ENCODE measurements around the gene RAD18. TPM values are rescaled to one million over a fixed set of nuclear protein-coding genes. Genes with fewer than 3 reads are reported as not detected.

Gene RAD18
- total and polyA plus RNA-seq, 2 donors (not counting 1 experiment from before 2014, with no cell fraction given), result 4.8 to 21.3 TPM

- no peak for DNase-seq
- TF ChIP-seq CTCF (IDR thresholded peaks at IDR 0.05) (no peak), EZH2 (IDR thresholded peaks at IDR 0.05; ENCODE audit: borderline replicate concordance, insufficient read depth, low read depth, low read length, poor library complexity, severe bottlenecking) (no peak)
- H3K27me3 ChIP-seq (replicated peaks in 1 of 4; ENCODE audit: control extremely low read depth in 1 of 4, control insufficient read depth in 3 of 4, insufficient read depth in 4 of 4, low read length in 3 of 4), result peaks cover 0 to 20% (median 6%) of the 10 kb centered on the region in 4 experiments
- peaks cover 0 to 4% of the 10 kb centered on the region in 2 donors for H3K4me1 ChIP-seq (ENCODE audit: control insufficient read depth in 2 of 2, insufficient read depth in 2 of 2, low read length in 2 of 2)
- POLR2A ChIA-PET, result no interaction called here
- no peaks in the 10 kb centered on the region for H3K9me3 Mint-ChIP-seq (ENCODE audit: insufficient read depth)
- 85% methylated on average over 2 of the region's 2 CpGs for WGBS (ENCODE audit: insufficient coverage)
- peaks cover 13% of the 10 kb centered on the region for H3K27me3 Mint-ChIP-seq
- no peaks in the 10 kb centered on the region for H3K36me3 ChIP-seq (replicated peaks in 1 of 2; ENCODE audit: control extremely low read depth in 1 of 2, control insufficient read depth in 1 of 2, extremely low read depth in 1 of 2, insufficient read depth in 2 of 2, low read length in 1 of 2)
- CTCF ChIA-PET, result interaction anchor here (0.9 to 8.1 kb wide), 9 partner anchors 7 to 338 kb away, joined by 3 to 156 read pairs (median 4); partner anchors contain the start of genes OXTR and SRGAP3
- H3K27ac ChIP-seq (ENCODE audit: low read length in 2 of 2), result no peak overlapping the region
- no peak overlapping the region for H2AFZ ChIP-seq (ENCODE audit: insufficient read depth, low read depth, low read length, poor library complexity, severe bottlenecking)
- no peak overlapping the region for H3K4me3 Mint-ChIP-seq
- intact Hi-C loops (cut with micrococcal nuclease), result no loop called here
- H3K4me2 ChIP-seq (replicated peaks; ENCODE audit: low read depth, low read length, poor library complexity, severe bottlenecking), result no peak overlapping the region
- no peak for ATAC-seq (ENCODE audit: low read depth)
- H3K9ac ChIP-seq (ENCODE audit: low read length), result no peak overlapping the region
- peaks cover 4% of the 10 kb centered on the region for H3K4me1 Mint-ChIP-seq
- H3K79me2 ChIP-seq (ENCODE audit: control insufficient read depth, insufficient read depth, low read length), result no peaks in the 10 kb centered on the region
- H4K20me1 ChIP-seq (ENCODE audit: control insufficient read depth, insufficient read depth, low read length, poor library complexity, severe bottlenecking), result no peaks in the 10 kb centered on the region
- no peak overlapping the region for H3K27ac Mint-ChIP-seq
- H3K9me3 ChIP-seq (ENCODE audit: control extremely low read depth in 1 of 3, control insufficient read depth in 2 of 3, insufficient read depth in 1 of 3, low read length in 2 of 3), result no peaks in the 10 kb centered on the region
- no peak overlapping the region for H3K4me3 ChIP-seq (ENCODE audit: control extremely low read depth in 1 of 5, extremely low read depth in 1 of 5, insufficient read depth in 1 of 5, low read depth in 2 of 5, low read length in 4 of 5)
These were observed 9.4 kb upstream of the RAD18 start for GRCh38 chr3:8972639-8973038.

GRCh38 chr3:8970971-8971589, 7.8 kb upstream of the RAD18 start:
- no peak for TF ChIP-seq EZH2 (IDR thresholded peaks at IDR 0.05; ENCODE audit: borderline replicate concordance, insufficient read depth, low read depth, low read length, poor library complexity, severe bottlenecking)
- peak; percentile 99 for TF ChIP-seq CTCF (IDR thresholded peaks at IDR 0.05)
- Mint-ChIP-seq H3K27ac (no peak overlapping the region), H3K27me3 (peaks cover 19% of the 10 kb centered on the region), H3K4me1 (peaks cover 4% of the 10 kb centered on the region), H3K4me3 (no peak overlapping the region), H3K9me3 (ENCODE audit: insufficient read depth) (no peaks in the 10 kb centered on the region)
- peak overlapping the region; percentile 32 for H2AFZ ChIP-seq (ENCODE audit: insufficient read depth, low read depth, low read length, poor library complexity, severe bottlenecking)
- ChIA-PET POLR2A (no interaction called here), CTCF (interaction anchor here (0.8 to 8.1 kb wide), 9 partner anchors 9 to 331 kb away, joined by 3 to 156 read pairs (median 5); partner anchors contain the start of gene OXTR)
- H4K20me1 ChIP-seq (ENCODE audit: control insufficient read depth, insufficient read depth, low read length, poor library complexity, severe bottlenecking), result no peaks in the 10 kb centered on the region
- H3K4me3 ChIP-seq (ENCODE audit: control extremely low read depth in 1 of 5, extremely low read depth in 1 of 5, insufficient read depth in 1 of 5, low read depth in 2 of 5, low read length in 4 of 5), result no peak overlapping the region
- no peaks in the 10 kb centered on the region for H3K79me2 ChIP-seq (ENCODE audit: control insufficient read depth, insufficient read depth, low read length)
- intact Hi-C loops (cut with micrococcal nuclease), result no loop called here
- H3K4me1 ChIP-seq (ENCODE audit: control insufficient read depth in 2 of 2, insufficient read depth in 2 of 2, low read length in 2 of 2), result peaks cover 0 to 4% of the 10 kb centered on the region in 2 donors
- peaks cover 0 to 14% (median 4%) of the 10 kb centered on the region in 4 experiments for H3K27me3 ChIP-seq (replicated peaks in 1 of 4; ENCODE audit: control extremely low read depth in 1 of 4, control insufficient read depth in 3 of 4, insufficient read depth in 4 of 4, low read length in 3 of 4)
- H3K36me3 ChIP-seq (replicated peaks in 1 of 2; ENCODE audit: control extremely low read depth in 1 of 2, control insufficient read depth in 1 of 2, extremely low read depth in 1 of 2, insufficient read depth in 2 of 2, low read length in 1 of 2), result no peaks in the 10 kb centered on the region
- no peaks in the 10 kb centered on the region for H3K9me3 ChIP-seq (ENCODE audit: control extremely low read depth in 1 of 3, control insufficient read depth in 2 of 3, insufficient read depth in 1 of 3, low read length in 2 of 3)
- peak overlapping the region; percentile 30 for H3K4me2 ChIP-seq (replicated peaks; ENCODE audit: low read depth, low read length, poor library complexity, severe bottlenecking)
- ATAC-seq (ENCODE audit: low read depth), result peak; percentile 85
- H3K9ac ChIP-seq (ENCODE audit: low read length), result no peak overlapping the region
- H3K27ac ChIP-seq (ENCODE audit: low read length in 2 of 2), result no peak overlapping the region
- peak; percentile 81 for DNase-seq
- whole genome bisulfite sequencing (ENCODE audit: insufficient coverage), result no CpG with 5 or more reads among the region's 7 CpGs
